HS-5 (cell line): ENCODE results near the gene ABCC5.

Experiments used
- DNase-seq: peaks from one replicate; pipeline ENCODE4 v3.0.0-alpha.2; 2012; ENCODE audit warnings: low read depth

ABCC5 gene

DNA sequence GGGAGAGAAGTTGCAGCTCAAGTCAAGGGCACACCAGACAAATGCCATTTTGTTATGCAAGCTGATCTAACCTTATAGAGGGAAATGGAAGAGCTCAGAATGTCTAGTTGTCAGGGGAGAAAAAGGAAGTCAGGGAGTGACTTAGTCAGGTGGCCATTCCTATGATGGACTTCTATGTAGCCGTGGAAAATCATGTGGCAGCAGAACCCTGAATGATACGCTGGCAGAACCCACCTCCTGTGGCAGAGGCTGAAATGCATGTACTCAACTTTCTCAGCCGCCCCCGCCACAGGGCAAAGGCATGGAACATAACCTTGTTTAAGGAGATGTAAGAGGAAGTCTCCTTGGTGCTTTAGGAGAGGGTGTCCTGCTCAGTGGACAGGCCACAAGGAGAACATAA lies 95.3 kb downstream of the ABCC5 start:
- no peak for DNase-seq

DNA sequence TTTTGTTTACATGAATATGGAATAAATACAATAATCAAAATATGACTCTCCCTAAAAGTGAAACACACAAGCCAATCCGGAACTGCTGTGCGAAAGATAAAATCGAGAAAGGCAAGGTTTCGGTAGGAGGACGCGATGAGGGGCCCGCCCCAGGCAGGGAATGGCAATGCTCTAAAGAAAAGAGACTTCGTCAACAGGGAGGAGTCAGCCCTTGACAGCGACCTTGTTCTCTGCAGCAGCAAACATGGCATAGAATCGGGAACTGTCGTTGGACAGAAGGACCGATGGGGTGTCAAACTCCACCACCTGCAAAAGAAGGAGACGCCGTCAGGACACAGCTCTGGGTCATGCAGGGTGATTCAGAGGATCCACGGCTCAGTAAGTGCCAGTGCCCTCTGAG lies 96.6 kb downstream of the ABCC5 start:
- DNase-seq, result no peak

DNA sequence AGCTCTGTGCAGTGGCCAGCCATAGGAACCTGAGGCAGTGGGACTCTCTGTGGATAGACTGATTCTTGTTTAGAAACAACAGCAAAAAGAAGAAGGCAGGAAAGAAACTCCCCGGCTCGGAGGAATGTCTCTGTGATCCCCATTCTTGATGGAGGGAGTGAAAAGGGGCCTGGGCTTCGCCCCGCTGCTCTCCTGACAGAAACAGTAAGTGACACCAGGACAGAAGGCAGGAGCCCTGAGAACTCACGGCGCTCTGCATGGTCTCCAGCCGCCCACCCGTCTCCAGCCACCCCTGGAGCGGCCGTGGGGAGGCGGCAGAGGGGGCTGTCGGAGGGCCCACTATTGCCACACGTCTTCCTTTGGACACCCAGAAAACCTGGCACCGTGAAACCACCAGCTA lies 97.3 kb downstream of the ABCC5 start:
- DNase-seq, result no peak

DNA sequence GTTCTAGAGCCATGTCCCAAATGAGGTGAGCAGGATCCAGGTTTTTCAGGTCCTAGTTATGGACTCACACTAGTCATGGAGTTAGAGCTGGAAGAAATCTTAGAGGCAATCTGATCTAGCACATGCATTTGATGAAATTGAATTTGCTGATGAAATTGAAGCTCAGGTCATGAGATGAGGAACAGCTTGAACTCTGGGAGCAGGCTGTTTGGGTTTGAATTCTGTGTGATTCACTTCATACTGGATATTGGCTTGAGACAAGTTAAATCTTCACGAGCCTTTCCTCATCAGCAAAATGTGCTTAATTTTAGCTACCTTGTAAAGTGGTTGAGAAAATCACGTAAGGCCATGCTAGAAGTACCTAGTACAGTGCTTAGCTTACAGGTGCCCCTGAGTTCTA lies 99.5 kb downstream of the ABCC5 start:
- DNase-seq, result no peak

DNA sequence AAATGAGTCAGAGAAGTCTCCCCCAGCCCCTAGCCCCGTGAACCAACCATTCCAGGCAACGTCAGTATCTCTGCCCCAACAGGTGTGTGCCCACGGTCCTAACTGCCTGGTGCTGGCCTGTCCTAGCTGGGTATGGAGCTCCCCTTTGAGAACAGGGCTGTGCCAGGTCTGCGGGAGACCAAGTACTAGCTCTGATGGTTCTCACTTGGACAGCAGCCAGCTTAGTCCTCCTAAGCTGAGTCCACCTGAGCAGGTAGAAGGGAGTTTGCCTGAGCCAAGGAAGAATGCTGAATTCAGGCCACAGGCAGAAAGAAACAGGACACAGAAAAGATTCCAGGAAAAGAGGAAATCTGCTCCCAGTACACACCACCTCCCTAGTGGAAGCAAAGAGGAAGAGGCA lies 99.9 kb downstream of the ABCC5 start:
- no peak for DNase-seq

DNA sequence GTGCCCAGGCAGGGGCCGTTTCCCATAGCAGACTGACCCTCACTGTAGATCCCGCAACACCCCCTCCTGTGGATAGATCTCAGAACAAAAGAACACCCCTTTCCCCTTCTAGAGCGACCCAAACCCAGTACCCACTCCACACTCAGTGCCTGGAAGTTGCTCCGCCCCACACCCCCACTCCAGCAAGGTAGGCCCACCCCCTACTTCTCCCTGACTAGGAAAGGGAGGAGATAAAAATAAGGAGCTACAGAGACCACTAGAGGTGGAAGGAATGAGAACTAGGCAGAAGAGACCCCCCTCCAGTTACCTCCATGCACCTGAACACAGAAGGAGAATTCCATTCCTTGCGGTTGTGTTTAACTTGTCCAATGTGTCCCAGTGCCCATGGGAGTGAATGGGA lies 102.8 kb downstream of the ABCC5 start:
- DNase-seq, result no peak

DNA sequence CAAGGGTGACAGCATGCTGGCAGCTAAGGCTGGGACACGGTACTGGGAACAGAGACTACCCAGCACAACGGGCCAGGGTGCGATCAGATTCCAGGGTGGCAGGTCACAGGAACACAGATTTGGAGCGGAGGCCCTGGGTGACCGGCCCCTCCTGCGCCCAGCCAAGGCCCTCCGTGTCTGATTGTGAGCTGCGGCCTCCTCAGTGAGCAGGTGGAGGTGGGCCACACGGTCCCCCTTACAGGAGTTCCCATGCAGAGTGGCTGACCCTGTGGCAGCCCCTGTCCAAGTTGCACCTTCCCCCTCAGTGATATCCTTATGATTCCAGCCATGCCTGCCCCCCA lies 104.1 kb downstream of the ABCC5 start:
- no peak for DNase-seq

DNA sequence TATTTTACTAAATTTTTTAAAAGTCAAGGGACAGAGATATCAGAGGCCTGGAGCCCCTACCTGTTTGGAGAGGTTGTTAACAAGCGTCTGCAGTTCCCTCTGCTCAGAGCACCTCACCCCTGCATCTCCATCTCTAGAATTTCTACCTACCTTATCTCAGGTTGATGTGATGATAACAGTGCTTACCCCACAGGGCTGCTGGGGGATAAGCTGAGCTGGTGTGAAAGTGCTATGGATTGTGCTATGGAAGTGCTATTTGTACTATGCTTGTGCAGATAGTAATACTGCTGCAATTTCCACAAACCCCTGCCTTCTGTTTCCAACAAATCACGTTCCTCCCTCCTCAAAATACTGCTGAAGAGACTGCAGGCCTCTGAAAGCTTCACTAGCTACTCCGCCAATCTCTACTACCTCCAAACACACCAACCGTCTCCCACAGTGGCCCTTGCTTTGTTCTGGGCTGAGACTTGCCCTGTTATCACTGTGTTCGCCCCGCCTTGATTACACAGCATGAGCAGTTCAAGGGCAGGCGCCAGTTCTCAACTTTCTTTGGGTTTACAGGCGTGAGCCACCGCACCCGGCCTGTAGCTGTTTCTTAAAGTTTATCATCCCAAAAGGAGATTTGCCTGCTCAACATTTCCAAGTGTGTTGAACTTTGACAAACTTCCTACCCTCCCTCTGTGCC lies 104.6 kb downstream of the ABCC5 start:
- no peak for DNase-seq

DNA sequence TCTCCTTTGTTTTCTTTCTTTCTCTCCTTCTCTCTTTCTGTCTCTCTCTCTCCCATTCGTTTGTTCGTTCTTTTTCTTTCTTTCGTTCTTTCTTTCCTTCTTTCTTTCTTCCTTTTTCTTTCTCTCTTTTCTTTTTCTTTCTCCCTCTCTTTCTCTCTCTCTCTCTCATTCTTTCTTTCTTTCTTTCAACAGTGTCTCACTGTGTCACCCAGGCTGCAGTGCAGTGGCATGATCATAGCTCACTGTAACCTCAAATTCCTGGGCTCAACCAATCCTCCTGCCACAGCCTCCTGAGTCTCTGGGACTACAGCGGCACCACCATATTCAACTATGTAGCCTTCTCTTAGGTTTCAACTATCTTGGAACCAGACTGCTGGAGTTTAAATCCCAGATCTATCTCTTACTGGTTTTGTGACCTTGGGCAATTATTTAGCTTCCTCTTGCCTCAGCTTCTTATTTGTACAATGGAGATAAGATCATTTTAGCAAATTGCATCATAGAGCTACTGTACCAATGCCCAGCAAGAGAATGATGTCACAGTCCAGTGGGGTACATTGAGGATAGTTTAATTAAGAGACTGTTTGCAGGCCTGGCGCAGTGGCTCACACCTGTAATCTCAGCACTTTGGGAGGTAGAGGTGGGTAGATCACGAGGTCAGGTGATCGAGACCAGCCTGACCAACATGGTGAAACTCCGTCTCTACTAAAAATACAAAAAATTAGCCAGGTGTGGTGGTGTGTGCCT lies 105.7 kb downstream of the ABCC5 start:
- no peak for DNase-seq

DNA sequence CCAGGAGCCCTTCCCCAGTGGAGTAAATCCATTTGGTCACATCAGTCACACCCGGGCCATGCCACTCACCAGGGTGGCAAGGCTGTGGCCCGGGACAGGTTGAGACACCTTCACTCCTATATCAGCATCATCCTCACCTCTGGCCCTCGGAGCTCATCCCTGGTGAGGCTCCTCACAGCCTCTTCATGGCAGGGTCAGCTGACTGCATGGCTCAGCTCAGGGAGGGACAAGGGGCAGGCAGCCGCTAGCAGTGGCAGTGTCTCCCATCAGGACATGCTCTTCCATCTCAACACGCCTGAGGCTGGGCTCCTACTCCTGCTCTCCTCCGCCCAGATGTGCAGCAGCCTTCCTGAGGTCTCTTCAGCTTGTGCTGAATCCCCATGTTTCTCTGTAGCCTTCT lies 106.6 kb downstream of the ABCC5 start:
- no peak for DNase-seq

DNA sequence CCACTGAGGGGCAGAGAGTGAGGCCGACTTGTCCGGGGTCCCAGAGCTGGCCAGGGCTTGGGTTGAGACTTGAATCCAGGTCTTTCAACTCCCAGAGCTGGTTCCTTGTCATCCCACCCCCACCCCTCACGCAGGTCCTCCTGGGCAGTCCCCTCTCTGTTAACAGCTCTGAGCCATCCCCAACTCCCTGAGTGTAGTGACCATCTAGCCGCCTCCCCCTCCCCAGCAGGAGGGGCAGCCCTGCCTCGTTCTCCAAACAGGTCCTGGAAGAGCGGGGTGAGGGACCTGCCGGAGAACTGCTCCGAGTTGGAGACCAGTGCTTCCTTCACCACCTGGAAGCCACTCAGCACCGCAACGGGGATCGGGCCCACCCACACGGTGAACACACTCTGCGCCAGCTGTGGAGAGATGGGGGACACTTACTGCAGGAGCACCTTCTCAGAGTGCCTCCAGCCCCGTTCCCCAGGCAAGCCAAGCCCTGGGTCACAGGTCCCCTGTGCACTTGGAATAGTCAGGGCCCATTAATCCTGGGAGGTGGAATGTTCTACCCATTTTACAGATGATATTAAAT lies 108.6 kb downstream of the ABCC5 start:
- DNase-seq, result no peak

DNA sequence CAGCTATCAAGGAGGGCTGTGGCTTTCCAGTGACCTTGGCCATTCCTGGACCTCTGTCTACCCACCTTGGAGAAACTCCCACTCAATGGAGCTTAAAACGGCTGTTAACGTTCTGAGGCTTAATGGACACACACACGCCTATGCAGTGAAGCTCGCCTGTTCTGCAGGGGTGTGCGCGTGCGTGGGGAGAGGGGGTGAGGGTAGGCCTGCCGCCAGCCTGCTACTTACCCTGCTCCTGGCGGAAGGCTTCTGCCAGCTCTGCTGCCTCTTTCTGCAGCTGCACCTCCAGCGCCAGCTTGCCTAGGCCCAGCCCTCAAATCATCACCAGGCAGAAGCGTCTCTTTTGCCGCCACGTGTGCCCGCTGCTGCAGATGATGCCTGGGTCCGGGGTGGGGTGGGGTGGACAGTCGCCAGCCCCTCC lies 109.8 kb downstream of the ABCC5 start:
- no peak for DNase-seq

DNA sequence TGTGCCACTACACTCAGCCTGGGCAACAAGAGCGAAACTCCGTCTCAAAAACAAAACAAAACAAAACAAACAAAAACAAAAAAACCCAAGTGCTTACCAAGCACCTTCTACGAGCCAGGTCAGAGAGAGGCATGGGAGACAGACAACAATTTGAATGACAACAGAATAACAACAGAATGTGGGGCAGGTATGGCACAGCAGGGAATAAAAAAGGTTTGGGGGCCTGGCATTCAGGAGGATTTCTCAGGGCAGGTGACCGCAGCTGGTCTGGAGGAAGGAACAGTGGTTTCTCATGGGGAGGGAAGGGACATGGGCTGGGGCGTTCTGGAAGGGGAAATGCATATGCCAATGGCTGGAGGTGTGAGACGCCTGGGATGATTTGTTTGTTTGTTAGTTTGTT lies 110.5 kb downstream of the ABCC5 start:
- DNase-seq, result no peak

DNA sequence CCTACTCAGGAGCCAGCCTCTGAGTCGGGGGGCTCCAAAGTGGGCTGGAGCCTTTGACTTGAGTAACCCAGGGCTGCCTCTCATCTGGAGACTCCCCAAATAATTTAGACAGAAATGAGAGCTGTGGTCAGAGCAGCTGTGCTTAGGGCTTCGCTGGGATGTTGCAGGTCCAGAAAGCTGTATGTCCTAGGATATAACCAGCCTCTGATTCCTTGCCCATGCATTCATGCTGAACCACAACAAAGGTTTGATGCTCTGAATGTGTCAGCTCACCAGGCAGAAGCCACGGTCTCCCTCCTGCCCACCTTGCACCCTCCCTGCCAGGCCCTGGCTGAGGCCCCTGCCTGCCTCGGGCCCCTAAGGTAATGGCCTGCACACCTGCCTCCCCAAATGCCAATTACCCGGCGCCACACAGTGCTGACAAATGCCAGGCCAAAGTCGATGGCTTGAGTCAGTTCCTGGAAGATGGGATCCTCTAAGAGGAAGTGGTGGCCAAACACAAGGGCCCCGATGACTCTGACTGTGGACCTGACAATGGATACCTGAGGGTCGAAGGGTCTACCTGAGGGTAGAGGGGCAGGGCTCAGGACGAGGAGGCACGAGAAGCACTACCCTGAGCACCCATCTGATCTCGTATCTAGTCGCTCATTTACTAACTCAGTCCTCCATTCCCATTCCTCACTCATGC lies 111.3 kb downstream of the ABCC5 start:
- no peak for DNase-seq

DNA sequence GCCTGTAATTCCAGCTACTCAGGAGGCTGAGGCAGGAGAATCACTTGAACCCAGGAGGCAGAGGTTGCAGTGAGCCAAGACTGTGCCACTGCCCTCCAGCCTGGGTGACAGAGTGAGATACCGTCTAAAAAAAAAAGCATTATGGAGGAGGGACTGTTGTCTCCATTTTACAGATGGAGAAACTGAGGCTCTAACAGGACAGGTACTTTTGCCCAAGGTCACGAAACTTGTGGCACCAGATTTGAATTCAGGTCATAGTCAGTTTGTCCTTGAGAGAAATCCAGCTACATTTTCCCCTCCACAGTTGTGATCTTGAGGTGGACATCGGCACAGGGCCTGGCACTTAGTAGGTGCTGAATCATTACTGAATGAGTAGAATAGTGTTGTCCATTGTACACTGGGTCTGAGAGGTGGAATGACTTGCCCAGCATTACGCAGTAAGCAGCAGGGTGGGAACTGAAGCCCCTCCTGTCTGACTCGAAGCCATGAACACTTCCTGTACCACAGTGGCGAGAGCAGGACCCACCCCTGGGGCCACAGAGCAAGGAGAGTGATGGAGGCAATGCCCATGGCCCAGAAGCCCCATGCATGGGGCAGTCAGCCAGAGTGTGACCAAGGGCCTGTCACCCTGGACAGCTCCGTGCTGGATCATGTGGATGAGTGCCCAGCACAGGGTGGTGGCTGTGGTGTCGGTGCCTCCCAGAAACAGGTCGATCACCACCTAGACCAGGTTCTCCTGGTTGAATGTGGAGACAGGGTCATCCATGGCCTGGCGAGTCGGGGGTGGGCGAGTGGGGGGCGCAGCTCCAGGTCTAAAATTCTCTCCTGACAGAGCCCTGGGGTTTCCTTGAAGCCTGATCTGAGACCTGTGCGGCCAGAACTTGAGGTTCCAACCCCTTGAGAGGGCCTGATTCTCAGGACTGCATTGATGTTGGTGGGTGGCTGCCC lies 112.6 kb downstream of the ABCC5 start:
- DNase-seq, result no peak

DNA sequence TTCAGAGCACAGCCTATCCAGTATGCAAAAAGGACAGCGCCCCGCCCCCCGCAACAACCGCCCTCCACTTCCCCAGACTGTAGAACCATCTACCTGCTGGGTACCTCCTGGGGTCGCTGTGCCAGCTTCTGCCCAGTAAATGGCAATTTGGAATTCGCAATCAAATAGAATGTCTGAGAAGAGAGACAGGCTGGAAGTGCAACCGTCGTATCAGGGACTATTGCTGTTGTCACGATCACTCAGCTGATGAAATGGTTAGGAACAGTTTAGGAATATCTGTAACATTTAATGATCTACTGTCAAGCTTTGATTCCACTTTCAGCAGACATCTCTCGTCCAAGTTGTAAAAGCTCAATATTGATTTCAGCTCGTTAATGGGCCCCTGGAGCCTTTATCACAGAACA lies 119.7 kb downstream of the ABCC5 start:
- no peak for DNase-seq

DNA sequence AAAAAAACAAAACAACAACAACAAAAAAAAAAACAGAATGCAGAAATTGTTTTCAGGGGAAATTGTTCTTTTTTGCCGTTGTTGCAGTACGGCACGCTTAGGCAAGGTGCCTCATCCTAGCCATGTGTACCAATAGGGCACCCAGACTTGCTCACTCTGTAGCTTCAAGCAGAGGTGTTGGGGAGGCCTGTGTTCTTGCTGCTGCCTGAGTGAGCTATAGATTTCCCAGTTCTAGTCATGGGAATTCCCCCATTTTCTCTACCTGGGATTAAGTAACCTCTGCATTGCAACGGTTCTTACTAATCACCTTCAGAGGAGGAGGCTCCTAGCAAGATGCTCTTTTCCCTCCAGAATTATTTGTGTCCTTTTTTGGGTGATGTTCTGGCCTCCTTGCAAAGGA lies 120.1 kb downstream of the ABCC5 start:
- no peak for DNase-seq

DNA sequence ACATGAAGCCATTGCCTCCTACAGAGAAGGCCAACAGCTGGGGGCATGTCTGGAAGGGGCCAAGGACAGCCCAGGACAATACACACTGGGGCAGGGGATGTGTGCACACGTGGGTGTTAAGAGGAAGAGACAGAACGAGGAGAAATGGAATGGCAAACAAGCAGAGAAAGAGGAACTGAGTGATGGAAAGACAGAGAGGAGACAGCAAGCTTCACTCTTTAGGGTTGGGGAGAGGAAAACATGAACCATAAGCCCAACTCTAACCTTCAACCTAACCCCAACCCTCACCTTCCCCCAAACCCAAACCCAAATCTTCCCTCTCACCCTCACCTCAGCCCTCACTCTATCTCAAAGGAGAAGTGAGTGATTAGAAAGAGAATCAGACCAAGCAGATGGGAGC lies 121.1 kb downstream of the ABCC5 start:
- DNase-seq, result no peak

DNA sequence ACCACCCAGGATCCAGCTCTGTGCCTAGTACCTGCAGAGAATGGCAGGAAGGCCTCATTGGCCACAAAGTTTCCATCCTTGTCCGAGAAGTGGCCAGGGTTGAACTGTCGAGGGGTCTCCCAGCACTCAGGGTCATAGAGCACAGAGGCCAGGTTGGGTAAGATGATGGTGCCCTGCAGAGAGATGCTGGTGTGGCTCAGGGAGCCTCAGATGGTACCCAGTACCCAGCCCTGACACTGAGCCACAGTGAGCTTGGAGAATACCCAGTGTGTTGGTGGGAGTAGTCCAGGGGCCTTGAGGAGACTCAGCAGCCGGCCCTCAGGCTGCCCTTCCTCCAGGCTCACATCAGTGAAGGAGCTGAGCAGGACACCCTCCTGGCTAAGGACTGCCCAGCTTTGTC lies 121.5 kb downstream of the ABCC5 start:
- no peak for DNase-seq

DNA sequence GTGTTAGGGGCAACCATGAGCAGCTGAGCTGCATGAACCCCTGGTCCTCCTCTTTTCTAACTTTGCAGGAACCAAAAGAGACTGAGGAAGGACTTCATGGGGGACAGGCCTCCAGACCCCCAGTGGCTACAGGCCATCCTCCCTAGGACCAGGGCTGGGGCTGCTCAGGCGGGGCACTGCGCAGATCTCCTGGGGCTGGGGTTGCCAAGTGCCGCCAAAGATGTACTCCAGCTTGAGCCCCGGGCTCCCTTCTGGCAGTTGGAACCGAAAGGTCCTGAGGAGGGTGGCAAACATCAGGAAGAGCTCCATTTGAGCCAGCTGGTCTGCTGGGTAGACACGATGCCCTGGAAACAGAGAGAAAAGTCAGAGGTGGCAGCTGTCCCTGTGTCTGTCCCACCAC lies 121.9 kb downstream of the ABCC5 start:
- DNase-seq, result no peak

DNA sequence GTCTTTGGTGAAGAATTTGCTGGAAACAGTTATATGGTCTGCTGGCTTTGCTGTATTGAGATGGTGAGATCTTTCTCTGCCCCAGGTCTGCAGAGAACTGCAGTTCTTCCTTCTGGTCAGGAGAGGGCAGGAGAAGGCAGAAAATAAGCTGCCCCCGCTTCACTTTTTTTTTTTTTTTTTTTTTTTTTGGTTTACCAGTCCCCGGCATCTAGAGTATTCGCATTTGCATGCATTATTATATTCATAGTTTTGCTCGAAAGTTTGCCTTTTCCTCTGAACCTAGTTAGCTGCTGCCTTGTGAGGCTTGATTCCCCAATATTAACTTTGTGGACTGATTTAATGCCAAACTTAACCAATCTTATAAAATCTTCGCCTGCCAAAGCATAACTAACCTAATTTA lies 122.4 kb downstream of the ABCC5 start:
- DNase-seq, result peak; percentile 35

DNA sequence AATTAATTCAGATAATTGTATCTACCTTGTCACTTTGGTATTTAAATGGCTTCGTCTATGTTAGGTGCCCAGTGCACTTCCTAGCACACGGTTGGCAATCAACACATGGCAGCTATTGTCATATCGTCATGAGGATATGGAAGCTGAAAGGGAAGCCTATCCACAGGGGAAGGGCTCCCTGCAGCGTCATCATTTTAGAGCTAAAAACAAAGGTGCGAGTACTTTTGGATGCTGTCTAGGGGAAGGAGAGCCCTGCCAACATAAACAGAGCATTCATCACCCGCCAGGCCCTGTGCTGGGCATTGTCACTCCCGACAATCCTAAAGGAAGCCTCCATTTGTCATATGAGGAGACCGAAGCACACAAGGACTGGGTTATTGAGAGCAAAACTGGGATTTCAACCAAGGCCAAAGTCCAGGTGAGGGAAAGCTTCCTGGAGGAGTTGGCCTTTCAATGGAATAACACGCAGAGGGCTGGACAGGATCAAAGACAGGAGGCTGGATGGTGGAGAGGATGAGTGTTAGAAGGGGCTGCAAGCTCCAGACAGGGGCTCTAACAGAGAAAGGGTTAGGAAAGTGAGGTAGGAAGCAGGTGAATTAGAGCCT lies 125.0 kb downstream of the ABCC5 start:
- no peak for DNase-seq
